ENCODE data around the gene RPTOR.

The RPTOR gene

DNA sequence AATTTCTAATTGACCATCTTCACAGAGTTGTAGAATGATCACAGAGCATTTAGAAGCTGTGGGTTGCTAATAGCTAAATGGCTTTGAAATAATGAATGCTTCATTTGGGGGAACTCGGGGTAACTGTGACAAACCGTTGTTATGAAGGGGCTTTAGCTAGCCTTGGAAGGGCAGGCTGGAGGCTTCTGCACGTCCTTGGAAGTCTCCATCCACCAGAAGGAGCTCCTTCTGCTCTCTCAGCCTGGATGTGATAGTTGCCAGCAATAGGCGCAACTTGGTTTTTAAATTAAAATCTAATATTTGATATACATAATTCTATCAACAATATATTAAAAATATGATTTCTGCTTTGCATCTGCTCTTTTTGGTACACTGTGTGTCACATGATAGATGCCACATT, 200.5 kb downstream of the RPTOR start:
- TF ChIP-seq, protein P1, sequence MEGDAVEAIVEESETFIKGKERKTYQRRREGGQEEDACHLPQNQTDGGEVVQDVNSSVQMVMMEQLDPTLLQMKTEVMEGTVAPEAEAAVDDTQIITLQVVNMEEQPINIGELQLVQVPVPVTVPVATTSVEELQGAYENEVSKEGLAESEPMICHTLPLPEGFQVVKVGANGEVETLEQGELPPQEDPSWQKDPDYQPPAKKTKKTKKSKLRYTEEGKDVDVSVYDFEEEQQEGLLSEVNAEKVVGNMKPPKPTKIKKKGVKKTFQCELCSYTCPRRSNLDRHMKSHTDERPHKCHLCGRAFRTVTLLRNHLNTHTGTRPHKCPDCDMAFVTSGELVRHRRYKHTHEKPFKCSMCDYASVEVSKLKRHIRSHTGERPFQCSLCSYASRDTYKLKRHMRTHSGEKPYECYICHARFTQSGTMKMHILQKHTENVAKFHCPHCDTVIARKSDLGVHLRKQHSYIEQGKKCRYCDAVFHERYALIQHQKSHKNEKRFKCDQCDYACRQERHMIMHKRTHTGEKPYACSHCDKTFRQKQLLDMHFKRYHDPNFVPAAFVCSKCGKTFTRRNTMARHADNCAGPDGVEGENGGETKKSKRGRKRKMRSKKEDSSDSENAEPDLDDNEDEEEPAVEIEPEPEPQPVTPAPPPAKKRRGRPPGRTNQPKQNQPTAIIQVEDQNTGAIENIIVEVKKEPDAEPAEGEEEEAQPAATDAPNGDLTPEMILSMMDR (IDR thresholded peaks at IDR 0.05), result no peak
- DNase-seq (ENCODE audit: low spot score), result no peak
- no peak overlapping the region for H3K27ac ChIP-seq

DNA sequence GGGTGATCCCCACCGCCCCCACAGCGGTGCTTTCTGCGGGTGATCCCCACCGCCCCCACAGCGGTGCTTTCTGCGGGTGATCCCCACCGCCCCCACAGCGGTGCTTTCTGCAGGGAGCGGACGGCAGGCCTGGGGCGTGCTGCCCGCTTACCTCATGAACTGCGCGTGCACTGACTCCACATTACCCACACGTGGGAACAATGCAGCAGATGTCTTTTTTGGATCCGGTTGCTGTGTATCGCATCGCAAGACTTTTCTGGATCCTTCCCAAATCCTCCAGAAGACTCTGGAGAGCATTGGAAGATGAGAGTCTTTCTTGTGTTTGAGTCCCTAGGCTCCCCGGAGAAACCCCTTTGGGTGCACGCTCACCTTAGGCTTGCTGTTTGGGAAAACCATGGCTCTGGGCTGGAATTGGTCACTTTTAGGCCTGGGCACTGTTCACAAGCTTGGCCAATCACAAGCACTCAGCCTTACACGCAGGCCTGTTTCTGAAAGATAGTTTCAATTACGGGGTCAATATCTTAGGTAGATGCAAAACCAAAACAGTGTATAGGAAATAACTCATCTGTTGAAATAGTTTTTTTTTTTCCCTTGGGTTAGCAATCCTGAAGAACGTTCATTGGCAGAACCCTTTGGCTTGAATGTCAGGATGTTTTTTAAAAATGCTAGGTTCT, 201.8 kb downstream of the RPTOR start:
- TF ChIP-seq, protein P1 (IDR thresholded peaks at IDR 0.05), result no peak
- no peak overlapping the region for H3K4me3 ChIP-seq
- no peak for DNase-seq (ENCODE audit: low spot score)
- H3K27ac ChIP-seq, result no peak overlapping the region

More for the DNA sequence above, 200.5 kb downstream of the RPTOR start:
- no peak overlapping the region for H3K4me3 ChIP-seq

DNA sequence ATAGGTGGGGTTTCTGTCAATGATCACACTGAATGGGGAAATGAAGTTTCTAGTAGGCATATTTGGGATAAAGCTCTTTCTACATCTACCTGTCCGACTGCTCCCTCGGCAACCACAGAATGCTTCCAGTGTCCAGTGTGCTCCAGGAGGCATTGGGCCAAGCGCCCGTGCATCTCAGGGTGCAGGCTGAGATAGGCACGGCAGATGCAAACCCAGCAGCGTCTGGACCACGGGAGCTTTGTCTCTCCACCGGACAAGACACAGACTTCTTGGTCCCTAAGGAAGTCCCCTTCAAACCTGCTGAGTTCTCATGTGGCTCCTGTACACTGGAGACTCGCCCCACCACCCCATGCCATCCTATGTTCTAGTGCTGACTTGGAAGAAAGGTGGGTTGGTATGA, 202.8 kb downstream of the RPTOR start:
- no peak for DNase-seq (ENCODE audit: low spot score)
- Histone ChIP-seq H3K27ac (no peak overlapping the region), H3K4me3 (no peak overlapping the region)
- TF ChIP-seq, protein P1 (IDR thresholded peaks at IDR 0.05), result no peak

DNA sequence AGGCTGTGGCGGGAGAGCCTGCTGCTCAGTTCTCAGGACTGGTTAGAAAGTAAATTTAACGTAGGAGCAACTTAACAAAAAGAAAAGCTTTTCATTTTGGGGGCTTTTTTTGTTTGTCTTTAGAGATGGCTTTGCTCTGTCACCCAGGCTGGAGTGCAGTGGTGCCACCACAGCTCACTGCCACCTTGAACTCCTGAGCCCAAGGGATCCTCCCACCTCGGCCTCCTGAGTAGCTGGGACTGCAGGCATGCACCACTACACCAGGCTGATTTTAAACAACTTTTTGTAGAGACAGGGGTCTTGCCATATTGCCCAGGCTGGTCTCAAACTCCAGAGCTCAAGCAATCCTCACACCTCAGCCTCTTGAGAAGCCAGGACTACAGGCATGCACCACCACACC, 205.0 kb downstream of the RPTOR start:
- TF ChIP-seq, protein P1 (IDR thresholded peaks at IDR 0.05), result no peak
- H3K4me3 ChIP-seq, result no peak overlapping the region
- no peak for DNase-seq (ENCODE audit: low spot score)
- H3K27ac ChIP-seq, result no peak overlapping the region

DNA sequence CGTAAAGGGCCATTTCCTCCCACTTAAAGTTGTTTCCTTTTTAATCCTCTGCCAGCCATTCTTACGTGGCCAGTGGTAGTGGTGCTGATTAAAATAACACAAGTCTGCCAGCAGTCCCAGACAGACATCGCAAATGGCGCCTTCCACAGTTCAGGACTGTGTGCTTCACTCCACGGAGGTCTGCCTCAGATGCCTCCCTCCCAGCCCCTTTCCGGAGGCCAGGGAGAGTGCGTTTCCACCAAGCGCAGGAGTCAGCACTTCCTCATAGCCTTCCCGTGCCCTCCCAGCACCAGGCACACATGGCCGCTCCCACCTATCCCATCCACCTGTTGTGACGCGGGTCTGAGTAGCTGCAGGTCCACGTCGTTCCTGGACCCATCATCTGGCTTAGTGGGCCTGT, 205.6 kb downstream of the RPTOR start:
- no peak for DNase-seq (ENCODE audit: low spot score)
- H3K4me3 ChIP-seq, result no peak overlapping the region
- H3K27ac ChIP-seq, result no peak overlapping the region
- TF ChIP-seq, protein P1 (IDR thresholded peaks at IDR 0.05), result no peak

DNA sequence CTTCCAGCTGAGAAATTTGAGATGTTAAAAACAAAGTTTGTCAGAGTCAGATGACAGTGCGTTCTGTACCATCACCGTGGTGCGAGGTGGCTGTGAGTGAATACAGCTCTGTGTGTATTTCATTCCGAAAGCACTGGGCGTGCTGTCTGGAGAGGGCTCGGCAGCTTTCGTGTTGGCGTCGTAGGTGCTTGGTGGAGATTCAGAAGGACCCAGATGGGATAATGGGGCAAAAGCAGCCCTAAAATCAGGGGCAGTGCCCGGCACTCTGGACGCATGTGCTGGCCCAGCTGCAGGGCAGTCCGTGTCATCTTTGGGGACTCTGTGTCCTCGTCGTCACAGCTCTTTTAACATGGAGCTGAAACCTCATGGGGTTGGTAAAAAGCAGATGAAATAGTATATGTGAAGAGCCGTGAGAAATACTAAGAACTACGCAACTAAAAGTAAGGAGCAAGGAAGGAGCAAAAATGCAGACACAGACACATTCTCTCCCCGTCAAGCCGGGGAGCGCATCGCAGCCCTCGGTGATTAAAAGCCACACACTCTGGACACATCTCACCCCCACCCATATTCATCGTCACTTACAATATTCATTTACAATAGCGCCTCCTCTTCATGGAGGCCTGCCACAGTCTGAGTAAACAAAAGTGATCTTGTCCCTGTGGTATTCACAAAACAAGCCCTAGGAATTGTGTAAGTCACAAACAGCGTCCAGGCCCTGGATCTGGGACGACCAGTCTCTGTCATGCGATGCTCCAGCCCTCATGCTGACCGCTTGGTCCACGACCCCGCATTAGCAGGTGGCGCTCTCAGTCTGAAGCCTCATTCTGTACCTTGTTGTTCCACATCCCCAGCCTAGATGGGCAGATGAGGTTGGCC, 206.7 kb downstream of the RPTOR start:
- Histone ChIP-seq H3K4me3 (no peak overlapping the region), H3K27ac (no peak overlapping the region)
- DNase-seq (ENCODE audit: low spot score), result no peak
- TF ChIP-seq, protein P1 (IDR thresholded peaks at IDR 0.05), result no peak

Measured in coronary artery (tissue), 2 donors.